A204.1 (cell line): ENCODE data around the gene GNB5.
"Not testable (repeated sequence)": the region's sequence is repeated elsewhere in the genome, so short reads cannot be mapped to it uniquely, and the experiment has no call there.

Experiments
- FAIRE-seq: peaks from 2 replicates; lab custom pipeline; 2012; peaks lifted over from hg19 to GRCh38; lab: Jason Lieb, UNC

Gene GNB5

GRCh38 chr15:52191207-52191606, at the start of gene GNB5:
Gene GNB5, minus strand, starts transcription at chr15:52191392. Its CDS starts 6,716 bp downstream, at chr15:52184676.
- FAIRE-seq, result no peak

GRCh38 chr15:52240166-52240565, 49.0 kb upstream of the GNB5 start:
- FAIRE-seq, result no peak

- FAIRE-seq, result not testable (repeated sequence)
Measured at GRCh38 chr15:52238989-52239525, 47.9 kb upstream of the GNB5 start.

GRCh38 chr15:52238149-52238548, 47.0 kb upstream of the GNB5 start:
- FAIRE-seq, result no peak

- FAIRE-seq, result no peak
Measured at GRCh38 chr15:52236013-52236412, 44.8 kb upstream of the GNB5 start.

- no peak for FAIRE-seq
Measured at GRCh38 chr15:52234596-52235541, 43.7 kb upstream of the GNB5 start.

GRCh38 chr15:52233405-52233804, 42.2 kb upstream of the GNB5 start:
- no peak for FAIRE-seq

GRCh38 chr15:52232327-52232726, 41.1 kb upstream of the GNB5 start:
- FAIRE-seq, result no peak

GRCh38 chr15:52230073-52230472, 38.9 kb upstream of the GNB5 start:
- FAIRE-seq, result no peak

- FAIRE-seq, result no peak
Measured at GRCh38 chr15:52228921-52229320, 37.7 kb upstream of the GNB5 start.

- FAIRE-seq, result no peak
Measured at GRCh38 chr15:52227456-52227855, 36.3 kb upstream of the GNB5 start.

GRCh38 chr15:52225230-52225629, 34.0 kb upstream of the GNB5 start:
- FAIRE-seq, result no peak

- no peak for FAIRE-seq
Measured at GRCh38 chr15:52224211-52224610, 33.0 kb upstream of the GNB5 start.

- FAIRE-seq, result no peak
Measured at GRCh38 chr15:52221730-52222129, 30.5 kb upstream of the GNB5 start.

GRCh38 chr15:52220937-52221660, 29.9 kb upstream of the GNB5 start:
- FAIRE-seq, result no peak

GRCh38 chr15:52220251-52220650, 29.1 kb upstream of the GNB5 start:
- FAIRE-seq, result no peak

- no peak for FAIRE-seq
Measured at GRCh38 chr15:52218816-52219215, 27.6 kb upstream of the GNB5 start.

- FAIRE-seq, result no peak
Measured at GRCh38 chr15:52218371-52218770, 27.2 kb upstream of the GNB5 start.

- no peak for FAIRE-seq
Measured at GRCh38 chr15:52217186-52217585, 26.0 kb upstream of the GNB5 start.

GRCh38 chr15:52214553-52214952, 23.4 kb upstream of the GNB5 start:
- FAIRE-seq, result no peak

GRCh38 chr15:52213206-52213605, 22.0 kb upstream of the GNB5 start:
- no peak for FAIRE-seq

- FAIRE-seq, result no peak
Measured at GRCh38 chr15:52208306-52208946, 17.2 kb upstream of the GNB5 start.

GRCh38 chr15:52207191-52207590, 16.0 kb upstream of the GNB5 start:
- FAIRE-seq, result no peak
